Lower lobe of right lung (tissue), 2 donors: Measurements from ENCODE around the gene NPM3. TPM values are rescaled to one million over a fixed set of nuclear protein-coding genes. Genes with fewer than 3 reads are reported as not detected.

ENCODE experiments used
- ATAC-seq, 2 donors: fragments of 200-7000 bp; cut with Tn5 transposase; one replicate each; pipeline ENCODE4 v1.9.1; 2020 to 2022; ENCODE audit warnings: mild to moderate bottlenecking in 2 of 2, moderate library complexity in 2 of 2
- DNase-seq: peaks from one replicate; pipeline ENCODE4 v3.0.0-alpha.2; 2020
- H3K27ac ChIP-seq: fragments of 200-600 bp; one replicate; pipeline ENCODE4 v1.8.0; 2022
- H3K27me3 ChIP-seq: fragments of 200-600 bp; one replicate; pipeline ENCODE4 v1.8.0; 2022; ENCODE audit warnings: low read depth
- H3K36me3 ChIP-seq: fragments of 200-600 bp; one replicate; pipeline ENCODE4 v1.8.0; 2022; ENCODE audit warnings: mild to moderate bottlenecking
- H3K4me1 ChIP-seq: fragments of 200-600 bp; one replicate; pipeline ENCODE4 v1.8.0; 2022
- H3K4me3 ChIP-seq: fragments of 200-600 bp; one replicate; pipeline ENCODE4 v1.8.0; 2022; ENCODE audit warnings: mild to moderate bottlenecking
- H3K9me3 ChIP-seq: fragments of 200-600 bp; one replicate; pipeline ENCODE4 v1.8.0; 2022
- intact Hi-C: fragments of 100-400 bp; cut with DNase I; formaldehyde crosslinking; loops from one replicate; pipeline ENCODE4 v1.11.0; 2022
- total RNA-seq: library from RNA; stranded (reverse); fragmentation: NEBNext Ultra II Directional; extraction: Animal tissue kit (Norgen Biotek cat#: 25700); gene quantifications from one replicate; pipeline ENCODE4 v1.2.1, GENCODE V29; 2021
- TF ChIP-seq, protein P1 (sequence below): fragments of 200-600 bp; IDR thresholded peaks from one replicate; pipeline ENCODE4 v1.8.0; 2022; ENCODE audit warnings: antibody characterized with exemption, mild to moderate bottlenecking
- donor health status: DM: no; HTN: yes; CAD: no; lungs with severe emphysema.

NPM3 gene
- total RNA-seq, 1 donor from 2014 or later: 17.4 TPM

DNA sequence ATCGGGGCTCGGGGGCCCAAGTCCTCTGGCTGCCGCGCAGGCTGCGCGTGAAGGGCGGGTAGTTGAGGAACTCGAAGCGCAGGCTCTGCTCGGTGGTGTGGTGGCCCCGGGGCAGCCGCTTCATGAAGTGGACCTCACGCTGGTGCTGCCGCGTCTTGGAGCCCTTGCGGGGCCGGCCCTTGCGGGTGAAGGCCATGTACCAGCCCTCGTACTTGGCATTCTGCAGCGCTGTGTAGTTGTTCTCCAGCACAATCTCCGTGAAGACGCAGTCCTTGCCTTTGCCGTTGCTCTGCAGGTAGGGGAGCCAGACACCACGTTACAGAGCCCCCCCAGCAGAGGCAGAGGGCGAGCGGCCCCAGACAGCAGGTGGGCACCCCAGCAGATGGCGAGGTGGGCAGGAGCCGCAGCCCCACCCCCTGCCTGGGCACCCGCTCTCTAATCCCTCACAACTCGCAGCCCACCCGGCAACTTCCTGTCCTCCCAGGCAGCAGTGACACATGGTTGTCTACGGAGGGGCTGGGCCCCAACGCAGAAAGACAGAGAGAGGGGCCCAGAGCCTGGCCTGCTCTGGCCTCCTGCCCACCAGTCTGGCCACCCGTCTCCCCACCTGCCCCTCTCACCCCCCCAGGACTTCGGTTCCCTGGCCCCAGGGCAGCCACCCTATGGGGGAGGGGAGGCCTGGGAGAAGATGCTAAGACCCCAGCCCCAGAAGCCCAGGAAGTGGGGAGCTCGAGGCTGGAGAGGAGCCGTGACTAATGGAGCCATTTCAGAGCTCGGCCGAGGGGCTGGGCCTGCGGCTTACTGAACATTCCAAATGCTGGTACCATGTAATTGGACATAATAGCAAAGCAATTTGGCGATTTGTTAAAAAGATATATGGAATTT lies 12.7 kb downstream of the NPM3 start:
- TF ChIP-seq, protein P1, sequence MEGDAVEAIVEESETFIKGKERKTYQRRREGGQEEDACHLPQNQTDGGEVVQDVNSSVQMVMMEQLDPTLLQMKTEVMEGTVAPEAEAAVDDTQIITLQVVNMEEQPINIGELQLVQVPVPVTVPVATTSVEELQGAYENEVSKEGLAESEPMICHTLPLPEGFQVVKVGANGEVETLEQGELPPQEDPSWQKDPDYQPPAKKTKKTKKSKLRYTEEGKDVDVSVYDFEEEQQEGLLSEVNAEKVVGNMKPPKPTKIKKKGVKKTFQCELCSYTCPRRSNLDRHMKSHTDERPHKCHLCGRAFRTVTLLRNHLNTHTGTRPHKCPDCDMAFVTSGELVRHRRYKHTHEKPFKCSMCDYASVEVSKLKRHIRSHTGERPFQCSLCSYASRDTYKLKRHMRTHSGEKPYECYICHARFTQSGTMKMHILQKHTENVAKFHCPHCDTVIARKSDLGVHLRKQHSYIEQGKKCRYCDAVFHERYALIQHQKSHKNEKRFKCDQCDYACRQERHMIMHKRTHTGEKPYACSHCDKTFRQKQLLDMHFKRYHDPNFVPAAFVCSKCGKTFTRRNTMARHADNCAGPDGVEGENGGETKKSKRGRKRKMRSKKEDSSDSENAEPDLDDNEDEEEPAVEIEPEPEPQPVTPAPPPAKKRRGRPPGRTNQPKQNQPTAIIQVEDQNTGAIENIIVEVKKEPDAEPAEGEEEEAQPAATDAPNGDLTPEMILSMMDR: no peak
- H3K9me3 ChIP-seq: no peaks in the 10 kb centered on the region
- H3K4me1 ChIP-seq: peaks cover 10% of the 10 kb centered on the region
- H3K36me3 ChIP-seq: no peaks in the 10 kb centered on the region
- H3K4me3 ChIP-seq: no peak overlapping the region
- no peak overlapping the region for H3K27ac ChIP-seq
- H3K27me3 ChIP-seq: peaks cover 67% of the 10 kb centered on the region
- intact Hi-C loops: no loop called here
- DNase-seq: no peak
- no peak for ATAC-seq

DNA sequence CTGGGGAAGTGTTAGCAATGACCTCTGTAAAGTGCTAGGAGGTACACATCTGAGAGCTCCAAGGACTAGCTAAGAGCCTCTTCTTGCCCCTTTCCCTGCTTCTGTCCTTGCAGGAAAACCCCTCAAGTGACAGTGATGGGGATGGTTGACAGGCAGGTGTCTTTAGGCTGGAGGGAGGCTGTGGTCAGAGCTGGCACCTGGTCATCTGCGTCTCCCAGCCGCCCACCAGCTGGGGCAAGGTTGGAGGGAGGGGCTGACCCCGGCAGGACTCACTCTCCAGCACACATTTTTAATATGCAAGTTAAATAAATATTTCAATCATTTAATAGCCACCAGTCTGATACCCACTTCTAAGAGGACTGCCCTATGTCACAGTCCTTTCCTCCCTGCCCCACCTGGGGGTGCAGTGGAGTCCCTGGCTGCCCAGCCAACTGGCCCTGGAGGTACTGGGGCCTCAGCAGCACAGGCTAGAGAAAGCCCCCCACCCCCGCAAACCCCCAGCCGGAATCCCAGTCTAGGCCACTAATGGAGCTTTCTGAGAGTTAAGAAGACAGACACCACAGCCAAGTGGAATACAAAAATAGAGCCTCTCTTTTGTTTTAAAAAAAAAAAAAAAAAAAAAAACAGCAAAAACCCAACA lies 13.6 kb downstream of the NPM3 start:
- TF ChIP-seq, protein P1: no peak
- no peak for ATAC-seq
- DNase-seq: no peak
- H3K4me1 ChIP-seq: peaks cover 4% of the 10 kb centered on the region
- H3K27me3 ChIP-seq: peaks cover 62% of the 10 kb centered on the region
- no peaks in the 10 kb centered on the region for H3K36me3 ChIP-seq
- no peaks in the 10 kb centered on the region for H3K9me3 ChIP-seq
- intact Hi-C loops: no loop called here
- H3K27ac ChIP-seq: no peak overlapping the region
- H3K4me3 ChIP-seq: no peak overlapping the region

DNA sequence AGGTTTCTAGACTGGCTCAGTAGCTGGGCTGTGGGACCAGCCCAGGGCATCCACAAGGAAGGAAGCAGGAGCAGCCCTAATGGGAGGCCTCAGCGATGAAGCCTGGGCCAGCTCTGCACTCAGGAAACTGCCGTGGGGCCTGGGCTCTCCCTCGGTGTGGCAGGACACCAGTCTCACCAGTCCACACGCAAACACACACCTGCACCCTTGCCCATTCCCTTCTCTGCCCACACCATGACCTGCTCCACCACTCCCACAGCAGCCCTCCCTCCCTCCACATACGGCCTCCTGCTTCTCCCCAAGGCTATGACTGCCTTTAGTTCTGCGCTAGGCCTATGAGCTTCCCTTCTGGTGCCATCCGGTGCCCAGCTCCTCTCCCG lies 14.5 kb downstream of the NPM3 start:
- no peak for ATAC-seq
- H3K4me1 ChIP-seq: no peaks in the 10 kb centered on the region
- H3K36me3 ChIP-seq: no peaks in the 10 kb centered on the region
- no peak overlapping the region for H3K4me3 ChIP-seq
- no peaks in the 10 kb centered on the region for H3K9me3 ChIP-seq
- H3K27me3 ChIP-seq: peaks cover 59% of the 10 kb centered on the region
- no peak for DNase-seq
- TF ChIP-seq, protein P1: no peak
- intact Hi-C loops: no loop called here
- no peak overlapping the region for H3K27ac ChIP-seq

GRCh38 chr10:101767966-101768790 lies 15.1 kb downstream of the NPM3 start:
- Histone ChIP-seq H3K36me3 (no peaks in the 10 kb centered on the region), H3K9me3 (no peaks in the 10 kb centered on the region), H3K4me3 (no peak overlapping the region), H3K27me3 (peaks cover 57% of the 10 kb centered on the region), H3K4me1 (no peaks in the 10 kb centered on the region), H3K27ac (no peak overlapping the region)
- intact Hi-C loops: no loop called here
- no peak for ATAC-seq
- no peak for DNase-seq
- TF ChIP-seq, protein P1: no peak

DNA sequence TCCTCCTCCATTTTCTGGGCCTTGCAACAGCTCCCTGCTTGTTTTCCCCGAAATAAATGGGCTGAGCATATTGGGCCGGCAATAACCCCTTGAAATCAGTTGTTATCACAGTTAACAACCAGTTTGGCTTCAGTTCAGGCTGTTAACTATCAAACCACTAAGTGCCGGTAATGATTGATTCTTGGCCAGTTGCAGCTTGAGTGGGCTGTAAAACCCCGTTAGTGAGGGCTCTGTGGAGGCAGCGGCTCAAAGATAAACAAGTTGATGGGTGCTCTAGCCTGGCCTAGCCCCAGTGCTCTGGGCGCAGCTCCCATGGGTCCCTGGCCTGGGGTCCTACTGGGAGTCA lies 15.7 kb downstream of the NPM3 start:
- Histone ChIP-seq H3K9me3 (no peaks in the 10 kb centered on the region), H3K27me3 (peaks cover 55% of the 10 kb centered on the region), H3K4me1 (no peaks in the 10 kb centered on the region), H3K4me3 (no peak overlapping the region), H3K36me3 (no peaks in the 10 kb centered on the region), H3K27ac (no peak overlapping the region)
- ATAC-seq (peak; percentile 40 to 68), DNase-seq (no peak)
- TF ChIP-seq, protein P1: no peak
- intact Hi-C loops: no loop called here
